OCI-LY3 (cell line): ENCODE measurements around the gene CCDC68.

ENCODE experiments used
- H2AFZ ChIP-seq: fragments of 200-600, 300-600 bp; shearing (Covaris generic); 2 replicates; pipeline ENCODE4 v1.6.0; 2014; ENCODE audit warnings: antibody characterized with exemption, low read depth, low read length
- H3K27ac ChIP-seq: fragments of 200-600, 300-600 bp; sonication (generic); 2 replicates; pipeline ENCODE4 v1.5.1; 2014; ENCODE audit warnings: mild to moderate bottlenecking, low read length, moderate library complexity, mixed read lengths
- H3K27me3 ChIP-seq: fragments of 200-600, 300-600 bp; sonication (generic); 2 replicates; pipeline ENCODE4 v1.6.1; 2014; ENCODE audit warnings: low read depth, low read length, mixed read lengths
- H3K36me3 ChIP-seq: fragments of 200-600, 300-600 bp; sonication (generic); replicated peaks from 2 replicates; pipeline ENCODE3; 2014; ENCODE audit warnings: low read depth, low read length, mixed read lengths
- H3K4me1 ChIP-seq: fragments of 300-600, 200-600 bp; sonication (generic); 2 replicates; pipeline ENCODE4 v1.6.1; 2014; ENCODE audit warnings: low read length, mixed read lengths
- H3K4me2 ChIP-seq: fragments of 200-600, 300-600 bp; sonication (generic); 2 replicates; pipeline ENCODE4 v1.6.1; 2014; ENCODE audit warnings: low read length, mixed read lengths
- H3K4me3 ChIP-seq: fragments of 300-600, 200-600 bp; sonication (generic); 2 replicates; pipeline ENCODE4 v1.5.1; 2014; ENCODE audit warnings: antibody characterized with exemption, mild to moderate bottlenecking, low read length, moderate library complexity
- H3K79me2 ChIP-seq: fragments of 300-600, 200-600 bp; shearing (Covaris generic); 2 replicates; pipeline ENCODE4 v1.6.1; 2014; ENCODE audit warnings: mild to moderate bottlenecking, low read length, mixed read lengths
- H3K9ac ChIP-seq: fragments of 300-600, 200-600 bp; shearing (Covaris generic); 2 replicates; pipeline ENCODE4 v1.6.0; 2014; ENCODE audit warnings: mild to moderate bottlenecking, low read length, moderate library complexity
- H3K9me3 ChIP-seq: fragments of 200-600, 300-600 bp; shearing (Covaris generic); 2 replicates; pipeline ENCODE4 v1.6.1; 2014; ENCODE audit warnings: low read length, mixed read lengths; ENCODE audit not compliant: insufficient read depth
- H4K20me1 ChIP-seq: fragments of 200-600, 300-600 bp; sonication (generic); 2 replicates; pipeline ENCODE4 v1.6.1; 2016; ENCODE audit warnings: low read length, mixed read lengths; ENCODE audit not compliant: insufficient read depth
- EZH2phosphoT487 ChIP-seq: fragments of 200-600 bp; shearing (Covaris generic); IDR thresholded peaks from 2 replicates; pipeline ENCODE4 v1.6.1; 2018; ENCODE audit warnings: antibody characterized with exemption, mixed run types, low read depth
- TF ChIP-seq, protein P1 (sequence below): fragments of 200-600, 300-600 bp; sonication (generic); IDR thresholded peaks from 2 replicates; pipeline ENCODE4 v1.5.1; 2014; ENCODE audit warnings: antibody characterized with exemption, low read length, low read depth

Gene CCDC68

GRCh38 chr18:54942569-54942968 lies 16.7 kb downstream of the CCDC68 start:
- H3K27me3 ChIP-seq, result no peaks in the 10 kb centered on the region
- TF ChIP-seq, protein P1, sequence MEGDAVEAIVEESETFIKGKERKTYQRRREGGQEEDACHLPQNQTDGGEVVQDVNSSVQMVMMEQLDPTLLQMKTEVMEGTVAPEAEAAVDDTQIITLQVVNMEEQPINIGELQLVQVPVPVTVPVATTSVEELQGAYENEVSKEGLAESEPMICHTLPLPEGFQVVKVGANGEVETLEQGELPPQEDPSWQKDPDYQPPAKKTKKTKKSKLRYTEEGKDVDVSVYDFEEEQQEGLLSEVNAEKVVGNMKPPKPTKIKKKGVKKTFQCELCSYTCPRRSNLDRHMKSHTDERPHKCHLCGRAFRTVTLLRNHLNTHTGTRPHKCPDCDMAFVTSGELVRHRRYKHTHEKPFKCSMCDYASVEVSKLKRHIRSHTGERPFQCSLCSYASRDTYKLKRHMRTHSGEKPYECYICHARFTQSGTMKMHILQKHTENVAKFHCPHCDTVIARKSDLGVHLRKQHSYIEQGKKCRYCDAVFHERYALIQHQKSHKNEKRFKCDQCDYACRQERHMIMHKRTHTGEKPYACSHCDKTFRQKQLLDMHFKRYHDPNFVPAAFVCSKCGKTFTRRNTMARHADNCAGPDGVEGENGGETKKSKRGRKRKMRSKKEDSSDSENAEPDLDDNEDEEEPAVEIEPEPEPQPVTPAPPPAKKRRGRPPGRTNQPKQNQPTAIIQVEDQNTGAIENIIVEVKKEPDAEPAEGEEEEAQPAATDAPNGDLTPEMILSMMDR, result no peak
- TF ChIP-seq EZH2phosphoT487, result no peak
- H3K9me3 ChIP-seq, result no peaks in the 10 kb centered on the region
- H4K20me1 ChIP-seq, result no peaks in the 10 kb centered on the region
- H3K4me3 ChIP-seq, result no peak overlapping the region
- H3K4me2 ChIP-seq, result no peak overlapping the region
- no peak overlapping the region for H2AFZ ChIP-seq
- H3K36me3 ChIP-seq, result no peaks in the 10 kb centered on the region
- no peak overlapping the region for H3K27ac ChIP-seq
- H3K4me1 ChIP-seq, result peaks cover 17% of the 10 kb centered on the region
- no peak overlapping the region for H3K9ac ChIP-seq
- no peaks in the 10 kb centered on the region for H3K79me2 ChIP-seq

DNA sequence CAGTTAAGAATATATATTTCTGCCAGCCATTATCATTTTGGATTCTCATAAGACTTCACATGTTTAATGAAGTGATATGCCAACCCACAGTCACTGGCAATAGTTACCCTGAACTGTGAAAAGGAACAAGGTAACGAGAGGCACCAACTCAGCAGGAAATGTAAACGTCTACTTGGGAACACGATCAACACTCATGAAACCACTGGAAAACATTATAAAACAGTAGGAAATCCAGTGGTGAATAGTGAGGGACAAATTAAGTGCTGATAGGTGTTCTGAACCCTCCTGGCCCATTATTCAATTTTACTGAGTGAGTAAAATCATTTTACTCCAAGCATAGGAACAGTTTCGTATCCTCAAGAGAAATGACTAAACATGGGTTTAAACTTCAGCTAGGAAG lies 17.1 kb downstream of the CCDC68 start:
- no peaks in the 10 kb centered on the region for H3K9me3 ChIP-seq
- no peaks in the 10 kb centered on the region for H4K20me1 ChIP-seq
- no peak overlapping the region for H3K27ac ChIP-seq
- no peaks in the 10 kb centered on the region for H3K36me3 ChIP-seq
- H3K4me3 ChIP-seq, result no peak overlapping the region
- TF ChIP-seq, protein P1, result no peak
- TF ChIP-seq EZH2phosphoT487, result no peak
- no peak overlapping the region for H2AFZ ChIP-seq
- H3K27me3 ChIP-seq, result no peaks in the 10 kb centered on the region
- no peak overlapping the region for H3K9ac ChIP-seq
- no peak overlapping the region for H3K4me2 ChIP-seq
- H3K4me1 ChIP-seq, result peaks cover 17% of the 10 kb centered on the region
- H3K79me2 ChIP-seq, result no peaks in the 10 kb centered on the region

DNA sequence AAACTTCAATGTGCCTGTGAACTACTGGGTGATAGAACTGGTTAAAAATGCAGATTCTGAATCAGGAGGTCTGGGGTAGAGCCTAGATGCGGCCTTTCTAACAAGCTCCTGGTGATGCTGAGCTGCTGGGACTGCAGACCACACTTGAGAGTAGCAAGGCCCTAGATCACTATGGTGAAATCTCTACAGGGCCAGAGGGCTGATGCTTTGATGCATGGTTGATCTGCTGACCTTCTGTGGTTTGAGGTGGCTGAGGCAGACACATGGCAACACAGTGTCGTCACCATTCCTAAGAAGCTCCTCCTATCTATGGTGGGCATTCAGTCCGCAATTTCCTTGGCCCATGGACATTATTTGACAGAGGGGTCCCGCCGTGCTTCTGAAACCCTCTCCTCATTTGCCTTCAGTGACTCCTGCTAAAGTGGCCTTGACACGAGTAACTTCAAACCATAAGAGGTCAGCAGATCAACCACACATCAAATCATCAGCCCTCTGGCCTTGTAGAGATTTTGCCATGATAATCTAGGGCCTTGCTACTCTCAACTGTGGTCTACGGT lies 19.8 kb downstream of the CCDC68 start:
- TF ChIP-seq, protein P1, result no peak
- TF ChIP-seq EZH2phosphoT487, result no peak
- Histone ChIP-seq H3K4me2 (no peak overlapping the region), H3K79me2 (no peaks in the 10 kb centered on the region), H3K4me3 (no peak overlapping the region), H3K9ac (no peak overlapping the region), H3K4me1 (peaks cover 7% of the 10 kb centered on the region; the same call in 1 of the 2 replicates), H3K9me3 (no peaks in the 10 kb centered on the region), H4K20me1 (no peaks in the 10 kb centered on the region), H3K27ac (no peak overlapping the region), H2AFZ (no peak overlapping the region), H3K36me3 (no peaks in the 10 kb centered on the region), H3K27me3 (peaks cover 9% of the 10 kb centered on the region; the same call in 1 of the 2 replicates)

DNA sequence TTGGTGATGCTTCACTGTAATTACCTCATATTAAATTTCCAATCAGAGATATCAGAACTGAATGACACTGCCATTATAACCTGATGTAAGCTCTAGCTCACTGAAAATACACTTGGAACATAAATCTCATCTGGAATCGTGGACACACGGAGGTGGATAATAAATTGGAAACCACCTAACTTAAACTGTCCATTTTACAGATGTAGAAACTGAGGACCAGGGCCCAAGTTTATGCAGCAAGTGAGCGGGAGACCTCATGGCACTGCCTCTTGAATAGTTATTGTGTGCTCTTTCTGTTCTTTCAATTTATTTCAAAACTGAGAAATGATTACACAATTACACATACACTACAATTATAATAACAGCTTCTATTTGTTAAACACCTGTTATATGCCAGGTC lies 20.8 kb downstream of the CCDC68 start:
- Histone ChIP-seq H3K36me3 (no peaks in the 10 kb centered on the region), H3K4me2 (no peak overlapping the region), H3K27ac (no peak overlapping the region), H3K9me3 (no peaks in the 10 kb centered on the region), H2AFZ (no peak overlapping the region), H3K27me3 (peaks cover 9% of the 10 kb centered on the region; the same call in 1 of the 2 replicates), H3K79me2 (no peaks in the 10 kb centered on the region), H3K4me1 (peaks cover 7% of the 10 kb centered on the region; the same call in 1 of the 2 replicates), H4K20me1 (no peaks in the 10 kb centered on the region), H3K4me3 (no peak overlapping the region), H3K9ac (no peak overlapping the region)
- TF ChIP-seq EZH2phosphoT487, result no peak
- TF ChIP-seq, protein P1, result no peak
